ENCODE data around the gene VAX1. TPM values are rescaled to one million over a fixed set of nuclear protein-coding genes. Genes with fewer than 3 reads are reported as not detected.
A peak's percentile ranks its signal among the peaks of the same experiment; 100 is the strongest.

VAX1 gene
- total RNA-seq, 1 donor from 2014 or later = not detected

DNA sequence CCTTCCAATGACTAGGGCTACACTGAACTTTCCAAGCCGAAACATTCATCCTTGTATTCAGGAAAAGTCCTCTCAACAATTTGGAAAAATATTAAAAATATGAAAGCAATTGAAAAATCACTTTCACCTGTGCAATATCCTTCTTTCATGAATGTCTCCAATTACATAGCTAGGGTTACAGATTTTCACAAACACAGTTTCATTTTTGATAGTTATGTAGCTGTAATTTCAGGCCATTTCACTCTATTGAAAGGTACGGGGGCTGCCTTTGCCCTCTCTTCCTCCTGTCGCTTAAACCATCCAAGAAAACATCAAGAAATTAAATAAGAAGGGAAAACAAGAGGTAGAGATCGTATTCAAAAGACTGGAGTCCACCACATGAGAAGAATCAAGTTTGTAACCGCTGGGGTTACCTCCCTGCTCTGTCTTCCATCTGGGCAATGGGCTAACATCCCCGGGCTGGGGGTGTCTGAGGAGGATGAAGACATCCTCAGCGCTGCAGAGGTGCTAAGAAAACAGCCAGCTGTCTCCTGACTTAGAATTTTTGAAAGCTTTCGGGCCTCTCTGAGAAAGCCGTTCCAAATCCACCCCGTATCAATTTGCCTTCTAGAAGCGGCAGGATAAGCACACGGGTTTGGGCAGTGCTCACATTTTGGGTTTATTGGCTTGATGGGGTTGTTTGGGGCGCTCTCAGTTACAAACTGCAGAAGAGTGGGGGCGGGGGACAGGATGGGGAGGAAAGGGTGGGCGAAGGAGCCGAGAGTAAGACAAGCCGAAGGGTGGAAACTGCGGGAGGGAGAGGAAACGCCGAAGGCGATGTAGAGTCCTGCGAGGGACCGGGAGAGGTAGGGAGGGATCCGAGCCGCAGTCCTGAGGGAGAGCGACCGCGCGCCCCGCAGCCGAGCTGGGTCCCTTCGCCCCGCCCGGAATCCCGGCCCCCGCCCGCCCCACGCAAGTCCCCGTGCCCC lies 24.3 kb upstream of the VAX1 start:
- Histone ChIP-seq H3K4me3 (peak overlapping the region; percentile 43 to 44), H3K36me3 (no peaks in the 10 kb centered on the region), H3K27ac (no peak overlapping the region), H3K27me3 (peaks cover 39% of the 10 kb centered on the region), H3K4me1 (peaks cover 5 to 24% of the 10 kb centered on the region in 2 donors), H3K9me3 (no peaks in the 10 kb centered on the region)
- DNase-seq (ENCODE audit: low spot score in 2 of 2) = no peak
- TF ChIP-seq, protein P1, sequence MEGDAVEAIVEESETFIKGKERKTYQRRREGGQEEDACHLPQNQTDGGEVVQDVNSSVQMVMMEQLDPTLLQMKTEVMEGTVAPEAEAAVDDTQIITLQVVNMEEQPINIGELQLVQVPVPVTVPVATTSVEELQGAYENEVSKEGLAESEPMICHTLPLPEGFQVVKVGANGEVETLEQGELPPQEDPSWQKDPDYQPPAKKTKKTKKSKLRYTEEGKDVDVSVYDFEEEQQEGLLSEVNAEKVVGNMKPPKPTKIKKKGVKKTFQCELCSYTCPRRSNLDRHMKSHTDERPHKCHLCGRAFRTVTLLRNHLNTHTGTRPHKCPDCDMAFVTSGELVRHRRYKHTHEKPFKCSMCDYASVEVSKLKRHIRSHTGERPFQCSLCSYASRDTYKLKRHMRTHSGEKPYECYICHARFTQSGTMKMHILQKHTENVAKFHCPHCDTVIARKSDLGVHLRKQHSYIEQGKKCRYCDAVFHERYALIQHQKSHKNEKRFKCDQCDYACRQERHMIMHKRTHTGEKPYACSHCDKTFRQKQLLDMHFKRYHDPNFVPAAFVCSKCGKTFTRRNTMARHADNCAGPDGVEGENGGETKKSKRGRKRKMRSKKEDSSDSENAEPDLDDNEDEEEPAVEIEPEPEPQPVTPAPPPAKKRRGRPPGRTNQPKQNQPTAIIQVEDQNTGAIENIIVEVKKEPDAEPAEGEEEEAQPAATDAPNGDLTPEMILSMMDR (IDR thresholded peaks at IDR 0.05) = no peak
- intact Hi-C loops (cut with DNase I) = no loop called here

- H3K27ac ChIP-seq = no peak overlapping the region
- intact Hi-C loops (cut with DNase I) = no loop called here
- TF ChIP-seq, protein P1 (IDR thresholded peaks at IDR 0.05) = no peak
- no peak for DNase-seq (ENCODE audit: low spot score in 2 of 2)
- no peaks in the 10 kb centered on the region for H3K9me3 ChIP-seq
- peaks cover 37% of the 10 kb centered on the region for H3K27me3 ChIP-seq
- H3K4me3 ChIP-seq = no peak overlapping the region
- H3K4me1 ChIP-seq = peaks cover 5 to 24% of the 10 kb centered on the region in 2 donors
- no peaks in the 10 kb centered on the region for H3K36me3 ChIP-seq
Measured at GRCh38 chr10:117161386-117162033, 23.4 kb upstream of the VAX1 start.

DNA sequence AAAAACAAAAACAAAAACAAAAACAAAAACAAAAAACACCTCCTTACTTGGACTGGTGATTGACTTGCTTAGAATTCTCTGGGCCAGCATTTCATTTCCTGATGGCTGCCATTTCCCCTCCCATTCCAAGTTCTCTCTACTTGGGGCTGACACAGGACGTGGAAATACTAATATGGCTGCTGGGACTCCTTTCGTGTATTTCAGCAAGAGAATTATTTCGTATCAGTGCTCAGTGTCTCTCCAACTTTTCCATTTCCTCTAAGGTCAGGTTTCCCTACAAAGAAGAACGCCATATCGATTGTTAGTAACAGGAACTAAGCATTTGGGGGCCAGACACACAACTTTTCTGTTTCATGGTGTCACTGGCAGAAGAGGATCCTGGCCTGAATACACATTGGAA lies 22.5 kb upstream of the VAX1 start:
- Histone ChIP-seq H3K4me3 (no peak overlapping the region), H3K9me3 (no peaks in the 10 kb centered on the region), H3K36me3 (no peaks in the 10 kb centered on the region), H3K27ac (no peak overlapping the region), H3K4me1 (peaks cover 5 to 20% of the 10 kb centered on the region in 2 donors), H3K27me3 (peaks cover 29% of the 10 kb centered on the region)
- intact Hi-C loops (cut with DNase I) = no loop called here
- TF ChIP-seq, protein P1 (IDR thresholded peaks at IDR 0.05) = no peak
- no peak for DNase-seq (ENCODE audit: low spot score in 2 of 2)

DNA sequence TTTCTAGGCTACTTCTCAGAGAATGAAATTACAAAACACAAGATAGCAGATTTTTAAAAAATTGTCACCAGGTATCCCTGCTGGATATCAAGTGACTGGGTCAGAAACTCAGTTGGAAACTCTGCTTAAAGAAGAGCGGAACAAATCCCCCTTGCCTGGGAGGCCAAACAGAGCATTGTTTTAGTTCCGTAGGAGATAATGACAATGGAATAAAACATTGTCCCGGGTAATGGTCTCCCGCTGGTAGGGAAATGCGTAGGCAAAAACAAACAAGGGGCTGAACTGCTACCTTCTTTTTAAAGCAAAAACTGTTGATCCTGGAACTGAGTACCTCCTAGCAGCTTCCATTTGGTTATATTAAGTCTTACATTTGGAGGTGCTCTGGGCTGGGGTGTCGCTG lies 21.3 kb upstream of the VAX1 start:
- intact Hi-C loops (cut with DNase I) = no loop called here
- TF ChIP-seq, protein P1 (IDR thresholded peaks at IDR 0.05) = no peak
- DNase-seq (ENCODE audit: low spot score in 2 of 2) = no peak
- no peaks in the 10 kb centered on the region for H3K36me3 ChIP-seq
- no peak overlapping the region for H3K27ac ChIP-seq
- H3K4me1 ChIP-seq = peaks cover 5 to 12% of the 10 kb centered on the region in 2 donors
- peaks cover 28% of the 10 kb centered on the region for H3K27me3 ChIP-seq
- no peak overlapping the region for H3K4me3 ChIP-seq
- no peaks in the 10 kb centered on the region for H3K9me3 ChIP-seq

DNA sequence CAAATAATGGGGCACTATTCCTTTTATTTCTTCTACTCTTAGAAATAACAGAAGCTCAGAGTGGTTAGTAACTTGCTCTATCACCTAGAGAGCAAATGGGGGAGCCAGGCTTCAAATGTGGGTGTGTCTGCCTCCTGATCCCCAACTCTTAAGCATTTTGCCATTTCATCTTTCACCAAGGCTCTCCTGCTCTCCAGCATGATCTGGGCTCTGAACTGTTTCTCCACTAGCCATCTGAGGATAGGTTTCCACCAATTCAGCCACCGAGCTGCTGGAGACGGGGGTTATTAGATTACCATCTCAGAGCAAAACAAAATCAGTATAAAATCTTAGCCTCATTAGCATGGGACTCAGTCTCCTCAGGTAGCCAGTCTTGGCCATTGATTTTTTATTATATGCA lies 20.2 kb upstream of the VAX1 start:
- H3K27me3 ChIP-seq = peaks cover 17% of the 10 kb centered on the region
- intact Hi-C loops (cut with DNase I) = no loop called here
- H3K4me1 ChIP-seq = peaks cover 5 to 9% of the 10 kb centered on the region in 2 donors
- TF ChIP-seq, protein P1 (IDR thresholded peaks at IDR 0.05) = no peak
- no peaks in the 10 kb centered on the region for H3K9me3 ChIP-seq
- no peaks in the 10 kb centered on the region for H3K36me3 ChIP-seq
- no peak overlapping the region for H3K27ac ChIP-seq
- H3K4me3 ChIP-seq = no peak overlapping the region
- DNase-seq (ENCODE audit: low spot score in 2 of 2) = no peak

Data from ascending aorta (tissue), 2 donors.